H1 (cell line): Measurements from ENCODE around the gene PLEKHA1. TPM values are rescaled to one million over a fixed set of nuclear protein-coding genes. Genes with fewer than 3 reads are reported as not detected.

Experiments used
- CTCF ChIA-PET: fragments of 300-600 bp; sonication (Branson Sonifier 250); formaldehyde crosslinking; loops from one replicate; lab custom pipeline; 2021; ENCODE audit not compliant: partially characterized antibody; lab: Charles Lee
- POLR2A ChIA-PET: fragments of 300-600 bp; sonication (Branson Sonifier 250); formaldehyde crosslinking; loops from one replicate; lab custom pipeline; 2021; ENCODE audit warnings: inconsistent platforms; ENCODE audit not compliant: partially characterized antibody; lab: Charles Lee
- DNase-seq, 2 experiments: peaks; one replicate each; pipeline versions ENCODE4 v3.0.0 to v3.0.0-alpha.2; 2010 to 2022; ENCODE audit warnings: low spot score in 2 of 2, low read depth in 1 of 2, mixed read lengths in 1 of 2
- FAIRE-seq: peaks from 2 replicates; lab custom pipeline; 2011; peaks lifted over from hg19 to GRCh38; lab: Jason Lieb, UNC
- H2AFZ ChIP-seq: 2 replicates; pipeline ENCODE4 v1.8.1; 2012; ENCODE audit warnings: low read length, inconsistent platforms
- H2AK5ac ChIP-seq: 2 replicates; pipeline ENCODE4 v1.6.1; 2013; ENCODE audit warnings: low read depth, low read length
- H2BK120ac ChIP-seq: replicated peaks from 2 replicates; pipeline ENCODE3; 2013; ENCODE audit warnings: low read depth, low read length, inconsistent platforms
- H2BK12ac ChIP-seq: 2 replicates; pipeline ENCODE4 v1.6.1; 2013; ENCODE audit warnings: low read depth, low read length
- H2BK15ac ChIP-seq: 2 replicates; pipeline ENCODE4 v1.6.1; 2013; ENCODE audit warnings: low read length
- H2BK20ac ChIP-seq: 2 replicates; pipeline ENCODE4 v1.6.1; 2013; ENCODE audit warnings: low read length
- H2BK5ac ChIP-seq: 2 replicates; pipeline ENCODE4 v1.6.1; 2013; ENCODE audit warnings: low read depth, low read length
- H3K14ac ChIP-seq: 2 replicates; pipeline ENCODE4 v1.6.1; 2013; ENCODE audit warnings: inconsistent platforms; ENCODE audit not compliant: insufficient read length
- H3K18ac ChIP-seq: 2 replicates; pipeline ENCODE4 v1.6.1; 2013; ENCODE audit warnings: low read length; ENCODE audit errors: extremely low read depth
- H3K23ac ChIP-seq: 2 replicates; pipeline ENCODE4 v1.6.1; 2013; ENCODE audit warnings: inconsistent platforms; ENCODE audit not compliant: insufficient read length
- H3K23me2 ChIP-seq: 2 replicates; pipeline ENCODE4 v1.6.1; 2013; ENCODE audit warnings: low read depth, low read length
- H3K27ac ChIP-seq: 2 replicates; pipeline ENCODE4 v1.6.1; 2011; ENCODE audit warnings: low read depth, low read length, inconsistent platforms
- H3K27me3 ChIP-seq, 4 experiments: replicated peaks in 1 of 4; 1 replicate in 1 of 4; 2 replicates in 3 of 4; pipeline versions ENCODE4 v1.6.1 to v1.8.1; 2011 to 2013; ENCODE audit warnings: low read length in 3 of 4, mild to moderate bottlenecking in 3 of 4, inconsistent platforms in 2 of 4, mixed read lengths in 2 of 4, moderate library complexity in 1 of 4; ENCODE audit not compliant: control insufficient read depth in 3 of 4, insufficient read depth in 3 of 4; ENCODE audit errors: extremely low read depth in 1 of 4
- H3K36me3 ChIP-seq, 4 experiments: 2 replicates each; pipeline versions ENCODE4 v1.6.1 to v1.8.1; 2011 to 2013; ENCODE audit warnings: mild to moderate bottlenecking in 4 of 4, low read length in 3 of 4, moderate library complexity in 2 of 4, control low read depth in 1 of 4, inconsistent platforms in 1 of 4; ENCODE audit not compliant: insufficient read depth in 4 of 4, control insufficient read depth in 2 of 4
- H3K4ac ChIP-seq: replicated peaks from 2 replicates; pipeline ENCODE3; 2013; ENCODE audit warnings: low read length, low read depth, mixed read lengths, inconsistent platforms; ENCODE audit not compliant: insufficient read length
- H3K4me1 ChIP-seq, 4 experiments: replicated peaks in 1 of 4; 1 replicate in 1 of 4; 2 replicates in 3 of 4; pipeline versions ENCODE4 v1.6.1 to v1.8.1; 2011 to 2013; ENCODE audit warnings: low read length in 3 of 4, inconsistent platforms in 2 of 4, mixed read lengths in 1 of 4; ENCODE audit not compliant: insufficient read depth in 4 of 4, control insufficient read depth in 3 of 4
- H3K4me2 ChIP-seq, 2 experiments: 2 replicates each; pipeline versions ENCODE4 v1.6.1 to v1.8.1; 2011 to 2013; ENCODE audit warnings: low read depth in 2 of 2, low read length in 2 of 2, control low read depth in 1 of 2, inconsistent platforms in 1 of 2, mild to moderate bottlenecking in 1 of 2; ENCODE audit not compliant: insufficient read depth in 1 of 2
- H3K4me3 ChIP-seq, 4 experiments: fragments of 200-600, 300-600 bp in 1 of 4; sonication (generic), shearing (Covaris generic), sonication (Bioruptor Twin) in 1 of 4; 2 replicates each; pipeline versions ENCODE4 v1.5.1 to v1.8.1; 2011 to 2016; ENCODE audit warnings: low read length in 4 of 4, low read depth in 3 of 4, control low read depth in 2 of 4, inconsistent platforms in 2 of 4, mild to moderate bottlenecking in 2 of 4, mixed read lengths in 1 of 4, moderate library complexity in 1 of 4; ENCODE audit not compliant: insufficient read depth in 2 of 4; ENCODE audit errors: extremely low read depth in 1 of 4
- H3K56ac ChIP-seq: replicated peaks from 2 replicates; pipeline ENCODE3; 2013; ENCODE audit warnings: low read depth, mild to moderate bottlenecking, mixed read lengths, low read length, inconsistent platforms; ENCODE audit not compliant: insufficient read length
- H3K79me1 ChIP-seq: 2 replicates; pipeline ENCODE4 v1.6.1; 2013; ENCODE audit warnings: low read depth, low read length, control low read depth
- H3K79me2 ChIP-seq, 2 experiments: 2 replicates each; pipeline versions ENCODE4 v1.6.1 to v1.8.1; 2012 to 2013; ENCODE audit warnings: low read length in 2 of 2, mild to moderate bottlenecking in 2 of 2, inconsistent platforms in 1 of 2; ENCODE audit not compliant: insufficient read depth in 2 of 2, control insufficient read depth in 1 of 2
- H3K9ac ChIP-seq, 4 experiments: replicated peaks in 1 of 4; 1 replicate in 1 of 4; 2 replicates in 3 of 4; pipeline versions ENCODE4 v1.6.1 to v1.8.1; 2011 to 2013; ENCODE audit warnings: low read depth in 3 of 4, low read length in 3 of 4, control low read depth in 2 of 4, mild to moderate bottlenecking in 2 of 4, moderate library complexity in 2 of 4, inconsistent platforms in 1 of 4; ENCODE audit errors: extremely low read depth in 1 of 4
- H3K9me3 ChIP-seq, 2 experiments: 2 replicates each; pipeline versions ENCODE4 v1.6.1 to v1.8.1; 2012 to 2013; ENCODE audit warnings: mild to moderate bottlenecking in 2 of 2, moderate library complexity in 2 of 2, control low read depth in 1 of 2, inconsistent platforms in 1 of 2, low read depth in 1 of 2, low read length in 1 of 2, mixed read lengths in 1 of 2; ENCODE audit not compliant: insufficient read depth in 2 of 2
- H4K20me1 ChIP-seq, 2 experiments: replicated peaks in 1 of 2; 2 replicates each; pipeline versions ENCODE3 to v1.8.1; 2011 to 2013; ENCODE audit warnings: inconsistent platforms in 2 of 2, low read length in 2 of 2, mild to moderate bottlenecking in 1 of 2; ENCODE audit not compliant: insufficient read depth in 2 of 2, control insufficient read depth in 1 of 2
- H4K5ac ChIP-seq: 2 replicates; pipeline ENCODE4 v1.6.1; 2013; ENCODE audit warnings: low read length, low read depth, mixed read lengths, inconsistent platforms; ENCODE audit not compliant: insufficient read length
- H4K8ac ChIP-seq: 2 replicates; pipeline ENCODE4 v1.8.0; 2013; ENCODE audit warnings: mild to moderate bottlenecking, moderate library complexity, low read length, inconsistent platforms; ENCODE audit not compliant: insufficient read depth; ENCODE audit errors: extremely low read depth
- H4K91ac ChIP-seq: replicated peaks from 2 replicates; pipeline ENCODE3; 2013; ENCODE audit warnings: low read length, mixed read lengths, inconsistent platforms; ENCODE audit not compliant: insufficient read length
- SRF ChIP-seq: IDR thresholded peaks from 2 replicates; pipeline ENCODE4 v1.6.1; 2011; ENCODE audit warnings: mild to moderate bottlenecking, low read depth, low read length, moderate library complexity
- WGBS, 2 experiments: shearing (Covaris generic) in 1 of 2; methylation state at CpG; one replicate each; pipeline versions ENCODE4 v1.1.6 to v1.1.7; 2013 to 2015; ENCODE audit warnings: low lambda C conversion rate in 2 of 2, mixed read lengths in 2 of 2, inconsistent platforms in 1 of 2, low coverage in 1 of 2, missing lambda C conversion rate in 1 of 2; ENCODE audit not compliant: insufficient replicate concordance in 2 of 2, insufficient coverage in 1 of 2, insufficient read length in 1 of 2; ENCODE audit errors: extremely low coverage in 1 of 2, missing lambda C conversion rate in 1 of 2; 5-methylcytosine and 5-hydroxymethylcytosine counted together
- polyA plus RNA-seq, 7 experiments: library from polyadenylated mRNA; depleted of rRNA in 3 of 7; stranded (reverse) in 5 of 7; unstranded in 2 of 7; fragments of >200 nt in 5 of 7; fragments of 200-250 nt in 2 of 7; gene quantifications; 1 replicate in 5 of 7; 2 replicates in 1 of 7; 4 replicates in 1 of 7; pipeline versions ENCODE4 v1.2.1 to v1.2.3, GENCODE V29; 2011 to 2013; ENCODE audit warnings: missing spikeins in 2 of 7, mixed read lengths in 2 of 7
- total RNA-seq: library from RNA; stranded (reverse); fragmentation: NEBNext Ultra II Directional; extraction: Animal tissue kit (Norgen Biotek cat#: 25700); gene quantifications from 2 replicates; pipeline ENCODE4 v1.2.1, GENCODE V29; 2021

Gene PLEKHA1
- total and polyA plus RNA-seq, 2 of the 8 experiments (the other 6 are each of a cell fraction or from before 2014, with no cell fraction given), result 15.6 to 39.7 TPM

GRCh38 chr10:122404576-122404975, 30.1 kb downstream of the PLEKHA1 start:
- no peak overlapping the region for H3K9ac ChIP-seq
- FAIRE-seq, result no peak
- no peak overlapping the region for H3K4me2 ChIP-seq
- no peak overlapping the region for H2BK20ac ChIP-seq
- no peaks in the 10 kb centered on the region for H3K4me1 ChIP-seq
- H3K4me3 ChIP-seq, result no peak overlapping the region
- no peak for DNase-seq
- H3K18ac ChIP-seq, result no peak overlapping the region
- peaks cover 2 to 14% (median 8%) of the 10 kb centered on the region in 4 experiments; a peak in 4 of 8 replicates for H3K36me3 ChIP-seq
- no peak overlapping the region for H4K5ac ChIP-seq
- H3K79me2 ChIP-seq, result no peaks in the 10 kb centered on the region
- WGBS, 2 experiments, result 91% methylated on average over 2 of the region's 2 CpGs; no CpG with 5 or more reads in 1 of the 2 experiments
- no peak overlapping the region for H4K8ac ChIP-seq
- H3K79me1 ChIP-seq, result no peaks in the 10 kb centered on the region
- H4K20me1 ChIP-seq, result no peaks in the 10 kb centered on the region
- H3K14ac ChIP-seq, result no peak overlapping the region
- ChIA-PET POLR2A (no interaction called here), CTCF (interaction anchor here (1.1 kb wide), 1 partner anchor 106 kb away, joined by 4 read pairs; no protein-coding TSS in a partner anchor)
- H4K91ac ChIP-seq, result no peak overlapping the region
- no peak overlapping the region for H2AK5ac ChIP-seq
- H3K9me3 ChIP-seq, result no peaks in the 10 kb centered on the region
- no peaks in the 10 kb centered on the region; the same call in 1 of the 2 replicates for H3K23me2 ChIP-seq
- no peak overlapping the region for H2AFZ ChIP-seq
- H3K23ac ChIP-seq, result no peak overlapping the region
- no peak overlapping the region for H3K56ac ChIP-seq
- H2BK5ac ChIP-seq, result no peak overlapping the region
- H2BK120ac ChIP-seq, result no peak overlapping the region
- H2BK12ac ChIP-seq, result no peak overlapping the region
- no peaks in the 10 kb centered on the region for H3K27me3 ChIP-seq
- H2BK15ac ChIP-seq, result no peak overlapping the region
- TF ChIP-seq SRF, result no peak
- no peak overlapping the region for H3K27ac ChIP-seq
- no peak overlapping the region for H3K4ac ChIP-seq
